GM23248 (cell line): Measurements from ENCODE around the gene FOXD3.

Source experiments
- EZH2 ChIP-seq: fragments of 200-600 bp; sonication (generic); IDR thresholded peaks from 2 replicates; pipeline ENCODE4 v1.6.1; 2018; ENCODE audit warnings: antibody characterized with exemption, mild to moderate bottlenecking; ENCODE audit not compliant: insufficient read depth, poor library complexity, severe bottlenecking
- EZH2phosphoT487 ChIP-seq: fragments of 200-600 bp; sonication (generic); IDR thresholded peaks from 2 replicates; pipeline ENCODE4 v1.6.1; 2018; ENCODE audit warnings: antibody characterized with exemption, moderate library complexity, mild to moderate bottlenecking, low read depth; ENCODE audit not compliant: insufficient read depth

DNA sequence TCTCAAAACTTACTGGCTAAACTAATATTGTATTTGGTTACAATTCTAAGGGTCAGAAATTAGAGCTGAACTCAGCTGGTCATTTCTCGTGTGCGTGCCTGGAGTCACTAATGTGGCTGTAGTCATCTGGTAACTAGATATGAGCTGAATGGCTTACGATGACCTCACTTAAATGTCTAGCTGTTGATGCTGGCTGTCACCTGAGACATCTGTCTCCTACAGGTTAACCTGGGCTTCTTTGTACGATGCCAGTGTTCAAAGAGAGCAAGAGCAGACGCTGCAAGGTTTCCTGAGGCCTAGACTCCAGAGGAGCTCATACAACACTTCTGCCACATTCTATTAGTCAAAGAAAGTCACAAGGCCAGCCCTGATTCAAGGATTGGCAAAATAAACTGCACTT lies 28.0 kb downstream of the FOXD3 start:
- TF ChIP-seq EZH2 (no peak), EZH2phosphoT487 (no peak)
